K562 (cell line): Measurements from ENCODE around the gene CCDC9B. TPM values are rescaled to one million over a fixed set of nuclear protein-coding genes. Genes with fewer than 3 reads are reported as not detected.

Experiments
- CBFB ChIP-seq: sonication (generic); formaldehyde crosslinking; IDR thresholded peaks from 2 replicates; pipeline ENCODE4 v1.4.0; 2020; ENCODE audit warnings: mild to moderate bottlenecking, missing genetic modification reagents
- CREM ChIP-seq: IDR thresholded peaks from 2 replicates; pipeline ENCODE4 v1.6.1; 2014; ENCODE audit warnings: antibody characterized with exemption, low read depth
- EP400 ChIP-seq: fragments of 450-650 bp; IDR thresholded peaks from 2 replicates; pipeline ENCODE4 v1.6.1; 2017; ENCODE audit warnings: antibody characterized with exemption, mild to moderate bottlenecking, moderate library complexity
- ETV6 ChIP-seq, 3 experiments: fragments of 150-350 bp in 1 of 3; sonication (generic) in 1 of 3; formaldehyde crosslinking in 1 of 3; IDR thresholded peaks; 2 replicates each; pipeline versions ENCODE4 v1.6.1 to v1.8.0; 2014 to 2022; ENCODE audit warnings: borderline replicate concordance in 2 of 3, low read depth in 2 of 3, antibody characterized with exemption in 1 of 3, low read length in 1 of 3, mild to moderate bottlenecking in 1 of 3, missing genetic modification reagents in 1 of 3
- FOXA1 ChIP-seq: fragments of 450-650 bp; IDR thresholded peaks from 2 replicates; pipeline ENCODE4 v1.6.1; 2016; ENCODE audit warnings: mild to moderate bottlenecking, borderline replicate concordance
- HCFC1 ChIP-seq: IDR thresholded peaks from 2 replicates; pipeline ENCODE4 v1.6.1; 2012; ENCODE audit warnings: low read depth, low read length, improper control_type of control experiment
- HDAC2 ChIP-seq: fragments of 450-650 bp; IDR thresholded peaks from 2 replicates; pipeline ENCODE4 v1.6.1; 2016; ENCODE audit warnings: mild to moderate bottlenecking
- ILK ChIP-seq: fragments of 450-650 bp; IDR thresholded peaks from 2 replicates; pipeline ENCODE4 v1.6.1; 2016; ENCODE audit warnings: missing genetic modification characterization, low read depth, mild to moderate bottlenecking, missing compliant biosample characterization, moderate library complexity, borderline replicate concordance
- JUN ChIP-seq, 2 experiments: sonication (generic) in 1 of 2; formaldehyde crosslinking in 1 of 2; IDR thresholded peaks; 2 replicates each; pipeline versions ENCODE4 v1.6.1 to v1.8.0; 2012 to 2022; ENCODE audit warnings: borderline replicate concordance in 2 of 2, mild to moderate bottlenecking in 2 of 2, improper control_type of control experiment in 1 of 2, low read depth in 1 of 2, low read length in 1 of 2, missing genetic modification reagents in 1 of 2
- NCOA4 ChIP-seq: fragments of 450-650 bp; IDR thresholded peaks from 2 replicates; pipeline ENCODE4 v1.6.1; 2018; ENCODE audit warnings: mild to moderate bottlenecking; ENCODE audit not compliant: partially characterized antibody
- PURB ChIP-seq: sonication (generic); formaldehyde crosslinking; IDR thresholded peaks from 2 replicates; pipeline ENCODE4 v1.9.0; 2021; ENCODE audit warnings: low read depth, mild to moderate bottlenecking, missing genetic modification reagents
- RBM34 ChIP-seq: fragments of 200-400 bp; formaldehyde crosslinking; IDR thresholded peaks from 2 replicates; pipeline ENCODE4 v1.6.1; 2018; ENCODE audit warnings: low read length, borderline replicate concordance; ENCODE audit not compliant: insufficient read depth
- SMAD3 ChIP-seq: fragments of 450-650 bp; formaldehyde crosslinking; conservative IDR thresholded peaks from 2 replicates; pipeline ENCODE4 v1.4.0; 2020; ENCODE audit warnings: mild to moderate bottlenecking
- SPI1 ChIP-seq: IDR thresholded peaks from 2 replicates; pipeline ENCODE4 v1.6.1; 2011; ENCODE audit warnings: low read depth, low read length, control low read depth, borderline replicate concordance
- TARDBP ChIP-seq: fragments of 450-650 bp; IDR thresholded peaks from 2 replicates; pipeline ENCODE4 v1.6.1; 2016
- TBP ChIP-seq: optimal IDR thresholded peaks from 2 replicates; pipeline ENCODE3; 2011; ENCODE audit warnings: low read depth, low read length, improper control_type of control experiment
- ZBTB12 ChIP-seq: fragments of 250-450 bp; sonication (Bioruptor Pico); IDR thresholded peaks from 2 replicates; pipeline ENCODE4 v1.4.0; 2020
- ZFP30 ChIP-seq: fragments of 250-450 bp; sonication (Bioruptor Pico); IDR thresholded peaks from 2 replicates; pipeline ENCODE4 v1.8.0; 2022; ENCODE audit warnings: moderate library complexity, mild to moderate bottlenecking, inconsistent platforms, borderline replicate concordance
- polyA plus RNA-seq, 8 experiments: library from polyadenylated mRNA; depleted of rRNA in 4 of 8; stranded (reverse) in 5 of 8; unstranded in 3 of 8; fragments of >200 nt; fragmentation: Nextera tagmentation in 2 of 8; fragmentation: Illumina TruSeq in 1 of 8; extraction: Ambion mirVana in 2 of 8; extraction: Trizol in 1 of 8; gene quantifications; 2 replicates each; pipeline versions ENCODE4 v1.2.1 to v1.2.3, GENCODE V29; 2011 to 2014; ENCODE audit warnings: inconsistent platforms in 1 of 8, missing spikeins in 1 of 8
- total RNA-seq, 7 experiments: library from RNA; depleted of rRNA in 6 of 7; stranded (reverse); fragments of >200 nt in 6 of 7; fragmentation: Illumina TruSeq in 2 of 7; extraction: Trizol in 2 of 7; gene quantifications; 2 replicates each; pipeline versions ENCODE4 v1.2.1 to v1.2.3, GENCODE V29; 2011 to 2021; ENCODE audit warnings: low replicate concordance in 1 of 7
- TF ChIP-seq, protein P1 (sequence below), 2 experiments: fragments of 450-650 bp; formaldehyde crosslinking in 1 of 2; IDR thresholded peaks; 2 replicates each; pipeline versions ENCODE4 v1.4.0 to v1.6.1; 2014 to 2020; ENCODE audit warnings: mild to moderate bottlenecking in 2 of 2, borderline replicate concordance in 1 of 2, low read depth in 1 of 2

The CCDC9B gene
- total and polyA plus RNA-seq, 9 of the 15 experiments (the other 6 are each of a cell fraction or from before 2014, with no cell fraction given) = 0.01 to 0.47 (median 0.15) TPM; not detected in 1

- TF ChIP-seq TARDBP (no peak), RBM34 (no peak), PURB (CRISPR knock-in tag) (no peak), SPI1 (0 out of 2 replicates have a peak, but pooled peaks have one; percentile 14), NCOA4 (no peak), HDAC2 (0 out of 2 replicates have a peak, but pooled peaks have one; percentile 39), EP400 (no peak), HCFC1 (no peak), SMAD3 (CRISPR knock-in tag) (0 out of 2 replicates have a peak, but pooled peaks have one; percentile 29), ZFP30 (CRISPR knock-in tag) (no peak), ILK (tag) (no peak), CBFB (CRISPR knock-in tag) (peak; percentile 80; the same call in 1 of the 2 replicates), CREM (peak; percentile 87), JUN (IDR thresholded peaks at IDR 0.05; ENCODE audit: borderline replicate concordance, low read depth, low read length) (no peak), JUN (CRISPR knock-in tag; IDR thresholded peaks at IDR 0.05; ENCODE audit: borderline replicate concordance) (no peak), ZBTB12 (no peak), ETV6 (IDR thresholded peaks at IDR 0.05; ENCODE audit: borderline replicate concordance in 1 of 2, low read depth in 2 of 2, low read length in 1 of 2) (no peak), ETV6 (CRISPR knock-in tag; IDR thresholded peaks at IDR 0.05; ENCODE audit: borderline replicate concordance) (no peak), FOXA1 (no peak), TBP (no peak)
- TF ChIP-seq, protein P1, sequence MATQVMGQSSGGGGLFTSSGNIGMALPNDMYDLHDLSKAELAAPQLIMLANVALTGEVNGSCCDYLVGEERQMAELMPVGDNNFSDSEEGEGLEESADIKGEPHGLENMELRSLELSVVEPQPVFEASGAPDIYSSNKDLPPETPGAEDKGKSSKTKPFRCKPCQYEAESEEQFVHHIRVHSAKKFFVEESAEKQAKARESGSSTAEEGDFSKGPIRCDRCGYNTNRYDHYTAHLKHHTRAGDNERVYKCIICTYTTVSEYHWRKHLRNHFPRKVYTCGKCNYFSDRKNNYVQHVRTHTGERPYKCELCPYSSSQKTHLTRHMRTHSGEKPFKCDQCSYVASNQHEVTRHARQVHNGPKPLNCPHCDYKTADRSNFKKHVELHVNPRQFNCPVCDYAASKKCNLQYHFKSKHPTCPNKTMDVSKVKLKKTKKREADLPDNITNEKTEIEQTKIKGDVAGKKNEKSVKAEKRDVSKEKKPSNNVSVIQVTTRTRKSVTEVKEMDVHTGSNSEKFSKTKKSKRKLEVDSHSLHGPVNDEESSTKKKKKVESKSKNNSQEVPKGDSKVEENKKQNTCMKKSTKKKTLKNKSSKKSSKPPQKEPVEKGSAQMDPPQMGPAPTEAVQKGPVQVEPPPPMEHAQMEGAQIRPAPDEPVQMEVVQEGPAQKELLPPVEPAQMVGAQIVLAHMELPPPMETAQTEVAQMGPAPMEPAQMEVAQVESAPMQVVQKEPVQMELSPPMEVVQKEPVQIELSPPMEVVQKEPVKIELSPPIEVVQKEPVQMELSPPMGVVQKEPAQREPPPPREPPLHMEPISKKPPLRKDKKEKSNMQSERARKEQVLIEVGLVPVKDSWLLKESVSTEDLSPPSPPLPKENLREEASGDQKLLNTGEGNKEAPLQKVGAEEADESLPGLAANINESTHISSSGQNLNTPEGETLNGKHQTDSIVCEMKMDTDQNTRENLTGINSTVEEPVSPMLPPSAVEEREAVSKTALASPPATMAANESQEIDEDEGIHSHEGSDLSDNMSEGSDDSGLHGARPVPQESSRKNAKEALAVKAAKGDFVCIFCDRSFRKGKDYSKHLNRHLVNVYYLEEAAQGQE (IDR thresholded peaks at IDR 0.05; ENCODE audit: borderline replicate concordance) = no peak
- TF ChIP-seq, protein P1 (CRISPR knock-in tag; IDR thresholded peaks at IDR 0.05; ENCODE audit: low read depth) = no peak
Measured at GRCh38 chr15:40330368-40330836, 10.3 kb downstream of the CCDC9B start (continued).
